ENCODE results near the gene PDLIM1. TPM values are rescaled to one million over a fixed set of nuclear protein-coding genes. Genes with fewer than 3 reads are reported as not detected.

PDLIM1 gene
- polyA plus RNA-seq, 1 donor (not counting 4 experiments of a cell fraction or from before 2014, with no cell fraction given), result 298 TPM

DNA sequence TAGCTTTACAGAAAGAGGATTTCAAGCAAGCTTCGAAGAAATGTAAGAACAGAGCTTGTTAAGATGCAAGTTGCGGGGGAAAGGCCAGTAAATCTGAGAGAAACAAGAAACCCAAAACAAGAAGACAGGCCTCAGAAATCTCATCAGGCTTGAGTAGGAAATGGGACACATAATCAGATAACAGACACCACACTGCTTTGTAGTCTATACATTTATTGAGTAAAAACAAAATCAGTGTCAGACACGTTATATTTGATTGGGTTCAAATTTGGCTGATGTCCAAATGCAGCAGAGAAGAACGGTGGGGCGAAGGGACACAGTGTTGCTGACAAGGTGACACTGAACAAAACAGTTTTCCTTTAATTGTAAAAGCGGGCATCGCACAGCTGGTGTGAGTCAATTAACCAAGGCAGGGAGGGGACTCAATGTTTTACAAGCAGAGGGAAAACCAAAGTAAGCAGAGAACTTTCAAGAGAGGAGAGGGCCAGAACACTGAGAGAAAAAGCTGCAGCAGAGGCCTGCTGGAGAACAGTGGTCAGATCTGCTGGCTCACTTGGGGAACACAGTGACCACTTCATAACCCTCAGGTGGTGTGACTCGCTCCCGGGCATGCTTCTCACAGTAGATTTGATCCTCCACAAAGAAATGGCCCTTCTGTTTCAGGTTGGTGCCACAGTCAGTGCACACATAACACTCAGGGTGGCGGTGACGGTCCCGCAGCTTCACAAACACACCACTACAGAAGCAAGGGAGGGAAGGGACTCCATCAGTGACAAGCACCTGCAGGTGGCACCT, 53.2 kb downstream of the PDLIM1 start:
- Histone ChIP-seq H3K27me3 (ENCODE audit: control insufficient read depth, extremely low read depth, insufficient read depth, low read length) (no peaks in the 10 kb centered on the region), H3K4me1 (ENCODE audit: control insufficient read depth, extremely low read depth, insufficient read depth, low read length) (peaks cover 17% of the 10 kb centered on the region), H3K4me2 (ENCODE audit: control insufficient read depth, extremely low read depth, insufficient read depth, low read depth, low read length) (no peak overlapping the region), H3K9me3 (ENCODE audit: control insufficient read depth, low read depth, low read length) (no peaks in the 10 kb centered on the region), H3K79me2 (ENCODE audit: control insufficient read depth, insufficient read depth, low read length) (peaks cover 24% of the 10 kb centered on the region), H3K4me3 (ENCODE audit: control insufficient read depth in 2 of 3, extremely low read depth in 1 of 3, insufficient read depth in 2 of 3, low read depth in 1 of 3, low read length in 3 of 3) (no peak overlapping the region), H3K27ac (ENCODE audit: control insufficient read depth, insufficient read depth, low read length) (peak overlapping the region; percentile 9), H3K9ac (ENCODE audit: control insufficient read depth, extremely low read depth, insufficient read depth, low read length) (no peak overlapping the region), H2AFZ (ENCODE audit: control insufficient read depth, low read length) (no peak overlapping the region), H4K20me1 (ENCODE audit: control insufficient read depth, extremely low read depth, insufficient read depth, low read length) (no peaks in the 10 kb centered on the region), H3K36me3 (ENCODE audit: control insufficient read depth in 2 of 2, extremely low read depth in 1 of 2, insufficient read depth in 2 of 2, low read length in 2 of 2) (peaks cover 36 to 38% of the 10 kb centered on the region in 2 experiments), H3K9me1 (ENCODE audit: control insufficient read depth, extremely low read depth, insufficient read depth, low read length) (no peaks in the 10 kb centered on the region)
- DNase-seq (ENCODE audit: low read depth, low spot score) (no peak), FAIRE-seq (no peak)
- no peak for TF ChIP-seq EZH2 (IDR thresholded peaks at IDR 0.05; ENCODE audit: low read length)
- TF ChIP-seq CTCF (optimal IDR thresholded peaks at IDR 0.05 in 1 of 3, IDR thresholded peaks at IDR 0.05 in 1 of 3, conservative IDR thresholded peaks at IDR 0.05 in 1 of 3; ENCODE audit: extremely low read depth in 1 of 3, insufficient read depth in 2 of 3, low read length in 3 of 3), result no peak
- dilution Hi-C loops (cut with MboI; ENCODE audit: extremely low pct_ligation_motif_present, low sequenced_read_pairs), result no loop called here

DNA sequence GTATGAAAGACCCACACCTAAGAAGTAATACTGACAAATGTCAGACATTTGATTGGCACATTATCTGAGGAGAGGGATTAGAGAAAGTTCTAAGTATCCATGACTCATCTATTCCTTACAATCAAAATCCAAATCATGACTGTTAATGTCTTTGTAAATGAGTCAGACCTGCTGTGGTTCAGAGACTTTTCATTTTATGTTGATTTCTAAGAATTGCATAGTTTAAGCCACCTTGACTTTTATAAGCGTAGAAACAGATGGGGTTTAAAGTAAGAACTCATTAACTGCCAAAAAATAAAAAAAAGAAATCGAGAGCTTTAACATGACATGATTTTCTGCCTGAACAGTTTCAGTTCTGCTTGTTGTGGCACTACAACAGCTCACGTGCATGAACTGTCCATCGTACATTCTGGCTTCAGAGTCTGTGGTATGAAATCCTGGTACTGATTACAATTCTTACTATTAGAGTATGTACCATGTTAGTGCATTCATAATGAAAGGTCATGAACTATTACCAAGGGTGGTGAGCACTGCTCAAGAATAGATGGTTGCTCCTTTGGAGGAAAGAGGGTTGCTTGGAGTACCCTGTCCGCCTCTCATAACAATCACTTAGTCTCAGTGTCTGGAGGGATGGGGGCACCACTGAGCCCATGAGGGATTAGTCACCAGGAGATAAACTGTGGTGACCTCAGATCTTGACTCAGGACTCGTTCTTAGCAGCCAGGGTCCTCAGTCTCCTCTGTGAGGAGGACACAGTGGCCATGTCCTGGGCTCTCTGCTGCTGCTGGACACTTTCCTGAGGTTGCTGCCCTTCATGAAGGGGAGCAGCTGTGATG, 54.5 kb downstream of the PDLIM1 start:
- H3K36me3 ChIP-seq (ENCODE audit: control insufficient read depth in 2 of 2, extremely low read depth in 1 of 2, insufficient read depth in 2 of 2, low read length in 2 of 2), result peaks cover 31% of the 10 kb centered on the region in 2 experiments
- H3K4me2 ChIP-seq (ENCODE audit: control insufficient read depth, extremely low read depth, insufficient read depth, low read depth, low read length), result peak overlapping the region; percentile 63
- peak overlapping the region; percentile 88 for H3K27ac ChIP-seq (ENCODE audit: control insufficient read depth, insufficient read depth, low read length)
- H3K27me3 ChIP-seq (ENCODE audit: control insufficient read depth, extremely low read depth, insufficient read depth, low read length), result no peaks in the 10 kb centered on the region
- peak overlapping the region; percentile 51 for H3K9ac ChIP-seq (ENCODE audit: control insufficient read depth, extremely low read depth, insufficient read depth, low read length)
- no peak for FAIRE-seq
- H3K9me3 ChIP-seq (ENCODE audit: control insufficient read depth, low read depth, low read length), result no peaks in the 10 kb centered on the region
- H4K20me1 ChIP-seq (ENCODE audit: control insufficient read depth, extremely low read depth, insufficient read depth, low read length), result no peaks in the 10 kb centered on the region
- peaks cover 17% of the 10 kb centered on the region for H3K4me1 ChIP-seq (ENCODE audit: control insufficient read depth, extremely low read depth, insufficient read depth, low read length)
- no peak overlapping the region for H3K4me3 ChIP-seq (ENCODE audit: control insufficient read depth in 2 of 3, extremely low read depth in 1 of 3, insufficient read depth in 2 of 3, low read depth in 1 of 3, low read length in 3 of 3)
- H2AFZ ChIP-seq (ENCODE audit: control insufficient read depth, low read length), result no peak overlapping the region
- TF ChIP-seq CTCF (optimal IDR thresholded peaks at IDR 0.05 in 1 of 3, IDR thresholded peaks at IDR 0.05 in 1 of 3, conservative IDR thresholded peaks at IDR 0.05 in 1 of 3; ENCODE audit: extremely low read depth in 1 of 3, insufficient read depth in 2 of 3, low read length in 3 of 3) (no peak), EZH2 (IDR thresholded peaks at IDR 0.05; ENCODE audit: low read length) (no peak)
- no peaks in the 10 kb centered on the region for H3K9me1 ChIP-seq (ENCODE audit: control insufficient read depth, extremely low read depth, insufficient read depth, low read length)
- DNase-seq (ENCODE audit: low read depth, low spot score), result no peak
- peaks cover 15% of the 10 kb centered on the region for H3K79me2 ChIP-seq (ENCODE audit: control insufficient read depth, insufficient read depth, low read length)
- dilution Hi-C loops (cut with MboI; ENCODE audit: extremely low pct_ligation_motif_present, low sequenced_read_pairs), result no loop called here

All from keratinocyte (primary cell).